T-helper 2 cell (primary cell): Measurements from ENCODE around the gene PNKD.
A peak's percentile ranks its signal among the peaks of the same experiment; 100 is the strongest.
"Not testable (repeated sequence)": the region's sequence is repeated elsewhere in the genome, so short reads cannot be mapped to it uniquely, and the experiment has no call there.

Experiments used
- DNase-seq, 5 experiments: peaks; one replicate each; pipeline versions ENCODE4 v3.0.0 to v3.0.0-alpha.2; 2012 to 2022

PNKD gene

GRCh38 chr2:218293715-218294429, 23.6 kb downstream of the PNKD start:
- no peak for DNase-seq

- no peak for DNase-seq
These were observed 24.2 kb downstream of the PNKD start for GRCh38 chr2:218294430-218295022.

DNA sequence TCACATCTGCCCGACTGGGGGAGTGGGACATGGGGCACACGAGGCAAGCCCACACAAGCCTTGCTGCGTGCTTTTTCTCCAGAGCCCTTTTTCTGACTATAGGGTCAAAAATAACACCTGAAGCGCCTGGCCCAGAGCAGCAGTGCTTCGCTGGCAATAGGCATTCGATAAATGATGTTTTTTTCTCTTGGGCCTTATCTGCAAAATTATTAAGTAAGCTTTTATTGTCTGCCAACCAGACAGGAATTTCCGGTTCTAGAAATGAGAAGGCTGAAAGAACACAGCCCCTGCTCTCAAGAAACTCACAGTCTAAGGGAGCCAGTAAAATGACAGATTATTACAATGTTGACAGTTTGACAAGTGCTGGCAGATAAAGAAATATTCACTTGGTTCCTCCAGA, 24.7 kb downstream of the PNKD start:
- DNase-seq = peak in 1 of 5 experiments; percentile 67

GRCh38 chr2:218296200-218296599, 25.9 kb downstream of the PNKD start:
- no peak for DNase-seq

GRCh38 chr2:218296847-218297246, 26.5 kb downstream of the PNKD start:
- no peak for DNase-seq

GRCh38 chr2:218298314-218298875, 28.1 kb downstream of the PNKD start:
- no peak for DNase-seq

DNA sequence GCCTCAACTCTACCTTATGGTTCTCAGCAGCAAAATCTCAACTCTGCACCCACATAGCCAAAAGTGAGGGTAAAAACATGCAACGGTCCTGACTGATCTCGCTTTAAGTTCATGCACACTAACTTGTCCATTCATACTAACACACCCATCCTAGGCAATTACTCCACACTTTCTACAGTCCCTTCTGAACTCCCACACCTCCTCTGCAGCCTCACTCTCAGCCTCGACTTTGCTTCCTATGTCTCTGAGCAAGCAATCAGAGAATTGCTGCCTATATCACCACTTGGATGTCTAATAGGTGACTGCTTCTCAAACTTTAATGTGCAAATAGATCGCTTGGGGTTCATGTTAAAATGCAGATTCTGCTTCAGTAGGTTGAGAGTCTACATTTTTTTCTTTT, 29.8 kb downstream of the PNKD start:
- DNase-seq = no peak

DNA sequence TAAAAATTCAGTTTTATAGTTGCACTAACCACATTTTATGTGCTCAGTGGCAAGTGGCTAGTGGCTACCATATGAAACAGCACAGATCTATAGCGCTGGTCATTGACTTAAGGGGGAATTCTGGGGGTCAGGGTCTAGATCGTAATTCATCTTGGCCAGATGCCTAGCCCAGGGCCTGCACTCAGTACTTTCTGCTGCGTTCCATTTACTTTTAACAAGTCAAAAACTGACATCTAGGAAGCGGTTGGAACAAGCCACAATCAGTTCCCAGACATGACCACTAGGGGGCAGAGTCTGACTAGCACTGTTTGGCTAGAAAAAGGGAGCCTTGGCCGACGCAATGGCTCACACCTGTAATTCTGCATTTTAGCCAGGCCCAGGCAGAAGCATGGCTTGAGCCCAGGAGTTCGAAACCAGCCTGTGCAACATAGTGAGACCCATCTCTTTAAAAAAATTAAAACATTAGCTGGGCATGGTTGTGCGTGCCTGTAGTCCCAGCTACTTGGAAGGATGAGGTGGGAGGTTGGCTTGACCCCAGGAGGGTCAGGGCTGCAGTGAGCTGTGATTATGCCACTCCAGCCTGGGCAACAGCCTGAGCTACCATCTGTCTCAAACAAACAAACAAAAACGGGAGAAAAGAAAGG, 31.0 kb downstream of the PNKD start:
- peak; percentile 49 to 88 (median 76) for DNase-seq

DNA sequence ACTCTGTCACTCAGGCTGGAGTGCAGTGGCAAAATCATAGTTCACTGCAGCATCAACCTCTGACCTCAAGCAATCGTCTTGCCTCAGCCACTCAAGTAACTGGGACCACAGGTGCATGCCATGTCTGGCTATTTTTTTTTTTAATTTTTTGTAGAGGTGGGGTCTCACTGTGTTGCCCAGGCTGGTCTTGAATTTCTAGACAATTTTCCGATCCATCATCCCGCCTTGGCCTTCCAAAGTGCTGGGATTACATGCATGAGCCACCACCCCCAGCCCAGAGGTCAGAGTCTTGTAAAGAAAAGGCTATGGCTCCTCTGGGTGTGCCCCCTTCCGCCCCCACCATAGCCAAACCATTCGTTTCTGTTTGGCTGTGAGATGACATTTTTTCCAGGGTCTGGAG, 35.1 kb downstream of the PNKD start:
- DNase-seq = no peak

DNA sequence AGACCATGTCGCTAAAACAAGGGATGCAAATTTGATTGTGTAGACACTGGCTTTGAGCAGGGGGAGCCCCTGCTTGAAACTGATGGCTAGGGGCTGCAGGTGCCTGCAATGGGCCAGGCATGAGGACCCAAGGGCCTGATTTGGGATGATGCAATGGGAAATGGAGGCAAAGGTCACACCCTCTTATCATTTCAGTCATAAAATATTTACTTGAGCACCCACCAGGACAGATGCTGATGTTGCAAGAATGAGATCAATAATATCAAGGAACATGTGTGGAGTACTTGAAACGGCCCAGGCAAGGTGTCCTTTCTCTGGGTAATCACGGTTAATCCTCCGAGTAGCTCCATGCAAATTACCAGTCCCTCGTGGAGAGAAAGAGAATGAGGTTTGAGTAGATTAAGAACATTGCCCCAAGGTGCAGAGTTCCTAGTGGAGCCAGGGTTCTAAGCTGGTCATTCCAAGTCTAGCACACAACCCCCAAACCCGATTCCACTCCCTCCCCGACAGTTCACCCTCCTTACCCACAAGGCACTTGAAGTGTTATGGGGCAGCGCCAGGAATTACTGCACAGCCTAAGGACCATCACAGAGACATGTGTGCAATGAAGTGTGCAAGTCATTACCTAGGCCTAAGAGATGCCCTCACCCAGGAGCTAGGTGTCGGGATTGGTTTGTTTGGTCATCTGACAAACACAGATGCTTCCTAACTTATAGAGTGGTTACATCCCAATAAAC, 36.0 kb downstream of the PNKD start:
- DNase-seq = no peak

- DNase-seq = no peak
These were observed 37.2 kb downstream of the PNKD start for GRCh38 chr2:218307415-218308090.

DNA sequence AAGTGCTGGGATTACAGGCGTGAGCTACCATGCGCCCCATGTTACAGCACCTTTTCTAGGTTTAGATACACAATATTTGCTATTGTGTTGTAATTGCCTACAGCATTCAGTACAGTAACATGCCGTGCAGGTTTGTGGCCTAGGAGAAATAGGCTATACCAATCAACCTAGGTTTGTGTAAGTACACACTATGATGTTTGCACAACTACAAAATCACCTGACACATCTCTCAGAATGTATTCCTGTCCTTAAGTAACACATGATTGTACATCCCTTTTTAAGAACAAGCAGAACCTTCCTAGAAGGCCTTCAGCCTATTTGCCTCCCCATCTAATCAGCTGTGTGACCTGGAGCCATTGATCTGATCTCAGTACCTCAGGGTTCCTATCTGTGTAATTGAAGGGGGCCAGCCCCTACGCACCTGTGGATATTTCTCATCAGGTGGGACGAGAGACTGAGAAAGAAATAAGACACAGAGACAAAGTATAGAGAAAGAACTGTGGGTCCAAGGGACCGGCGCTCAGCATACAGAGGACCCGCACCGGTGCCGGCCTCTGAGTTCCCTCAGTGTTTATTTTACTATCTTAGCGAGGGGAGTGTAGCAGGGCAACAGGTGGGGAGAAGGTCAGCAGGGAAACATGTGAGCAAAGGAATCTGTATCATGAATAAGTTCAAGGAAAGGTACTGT, 40.7 kb downstream of the PNKD start:
- no peak for DNase-seq

- DNase-seq = not testable (repeated sequence)
These were observed 41.4 kb downstream of the PNKD start for GRCh38 chr2:218311541-218312266.

- DNase-seq = no peak
These were observed 42.0 kb downstream of the PNKD start for GRCh38 chr2:218312267-218312756.

GRCh38 chr2:218313356-218313755, 43.0 kb downstream of the PNKD start:
- no peak for DNase-seq

DNA sequence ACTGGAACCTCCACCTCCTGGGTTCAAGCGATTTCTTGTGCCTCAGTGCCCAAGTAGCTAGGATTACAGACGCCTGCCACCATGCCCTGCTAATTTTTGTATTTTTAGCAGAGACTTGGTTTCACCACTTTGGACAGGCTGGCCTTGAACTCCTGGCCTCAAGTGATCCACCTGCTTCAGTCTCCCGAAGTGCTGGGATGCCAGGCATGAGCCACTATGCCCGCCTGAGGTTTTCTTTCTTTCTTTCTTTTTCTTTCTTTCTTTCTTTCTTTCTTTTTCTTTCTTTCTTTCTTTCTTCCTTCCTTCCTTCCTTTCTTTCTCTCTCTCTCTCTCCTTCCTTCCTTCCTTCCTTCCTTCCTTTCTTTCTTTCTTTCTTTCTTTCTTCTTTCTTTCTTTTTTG, 44.4 kb downstream of the PNKD start:
- DNase-seq = not testable (repeated sequence)

DNA sequence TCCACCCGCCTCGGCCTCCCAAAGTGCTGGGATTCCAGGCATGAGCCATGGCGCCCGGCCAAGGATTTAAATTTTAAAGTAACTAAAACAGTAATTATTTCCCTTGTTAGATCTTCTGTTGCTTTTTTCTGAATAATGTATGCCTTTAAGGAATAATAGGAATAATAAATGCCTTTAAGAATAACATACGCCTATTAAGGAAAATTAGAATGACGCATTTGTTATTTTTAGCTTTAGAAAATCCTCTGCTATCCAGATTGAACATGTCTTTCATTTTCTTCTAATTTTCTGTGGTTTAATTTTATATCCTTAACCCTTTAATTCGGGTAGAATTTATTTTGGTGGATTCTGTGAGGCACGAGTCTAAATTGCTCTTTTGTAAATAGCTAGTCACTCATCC, 45.1 kb downstream of the PNKD start:
- no peak for DNase-seq

DNA sequence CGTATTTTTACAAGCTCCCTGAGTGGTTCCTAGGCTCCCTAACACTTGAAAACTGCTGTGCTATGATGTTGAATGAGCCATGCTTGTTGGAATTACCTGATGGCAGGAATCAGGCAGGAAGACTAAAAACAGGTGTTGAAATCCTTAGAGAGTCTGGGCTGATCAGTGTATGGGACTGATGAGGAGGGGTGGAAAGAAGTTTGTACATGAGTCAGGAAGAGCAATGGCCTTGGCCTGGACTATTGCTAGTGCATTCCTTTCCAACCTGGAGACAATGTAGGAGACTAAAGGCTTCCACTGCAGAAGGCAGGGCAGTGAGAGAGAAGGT, 46.9 kb downstream of the PNKD start:
- DNase-seq = no peak

GRCh38 chr2:218317835-218318234, 47.5 kb downstream of the PNKD start:
- no peak for DNase-seq

DNA sequence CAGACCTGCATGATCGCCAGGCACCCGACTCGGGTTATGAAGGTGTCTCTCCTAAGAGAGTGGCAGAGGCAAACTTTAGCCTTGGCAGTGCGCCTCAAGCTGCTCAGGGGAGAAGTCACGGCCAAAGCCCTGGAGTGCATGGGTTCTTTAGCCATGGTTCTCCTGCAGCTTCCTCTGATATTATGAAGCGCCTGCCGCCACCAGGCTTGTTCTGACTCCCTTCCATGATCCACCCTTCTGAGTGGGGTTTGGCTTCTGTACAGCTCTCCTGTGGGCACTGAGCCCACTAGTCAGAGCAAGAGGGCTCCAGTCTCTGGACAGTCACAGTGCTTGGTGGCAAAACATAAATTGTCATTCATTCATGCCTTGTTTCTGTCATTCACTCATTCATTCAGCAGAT, 47.9 kb downstream of the PNKD start:
- no peak for DNase-seq

- DNase-seq = no peak
These were observed 49.6 kb downstream of the PNKD start for GRCh38 chr2:218319813-218320365.
